Astrocyte (in vitro differentiated cells and primary cell): ENCODE data around the gene PNPLA5. TPM values are rescaled to one million over a fixed set of nuclear protein-coding genes. Genes with fewer than 3 reads are reported as not detected.

ENCODE experiments used
- DNase-seq: peaks from one replicate; pipeline ENCODE4 v3.0.0-alpha.2; 2010; ENCODE audit warnings: low read depth
- FAIRE-seq: peaks from 2 replicates; lab custom pipeline; 2011; peaks lifted over from hg19 to GRCh38; lab: Jason Lieb, UNC
- H2AFZ ChIP-seq: 2 replicates; pipeline ENCODE4 v1.6.0; 2012; ENCODE audit warnings: low read depth, low read length, inconsistent platforms
- H3K27ac ChIP-seq: 2 replicates; pipeline ENCODE4 v1.5.1; 2011; ENCODE audit warnings: low read depth, low read length, inconsistent platforms
- H3K27me3 ChIP-seq: 2 replicates; pipeline ENCODE4 v1.6.0; 2011; ENCODE audit warnings: low read length, inconsistent platforms; ENCODE audit not compliant: insufficient read depth
- H3K36me3 ChIP-seq: 2 replicates; pipeline ENCODE4 v1.5.1; 2011; ENCODE audit warnings: low read length, inconsistent platforms; ENCODE audit not compliant: insufficient read depth
- H3K4me1 ChIP-seq: 2 replicates; pipeline ENCODE4 v1.5.1; 2011; ENCODE audit warnings: low read length, inconsistent platforms; ENCODE audit not compliant: insufficient read depth
- H3K4me2 ChIP-seq: 2 replicates; pipeline ENCODE4 v1.6.0; 2012; ENCODE audit warnings: low read length, inconsistent platforms
- H3K4me3 ChIP-seq: 2 replicates; pipeline ENCODE4 v1.5.1; 2011; ENCODE audit warnings: low read depth, mild to moderate bottlenecking, low read length, inconsistent platforms; ENCODE audit not compliant: insufficient read depth
- H3K79me2 ChIP-seq: 2 replicates; pipeline ENCODE4 v1.6.0; 2012; ENCODE audit warnings: mild to moderate bottlenecking, low read length, inconsistent platforms; ENCODE audit not compliant: insufficient read depth
- H3K9ac ChIP-seq: 2 replicates; pipeline ENCODE4 v1.6.0; 2012; ENCODE audit warnings: mild to moderate bottlenecking, low read length, inconsistent platforms
- H3K9me3 ChIP-seq: 2 replicates; pipeline ENCODE4 v1.5.1; 2012; ENCODE audit warnings: low read depth, mild to moderate bottlenecking, low read length, inconsistent platforms; ENCODE audit not compliant: insufficient read depth
- H4K20me1 ChIP-seq: 2 replicates; pipeline ENCODE4 v1.6.0; 2012; ENCODE audit warnings: low read length, inconsistent platforms; ENCODE audit not compliant: insufficient read depth
- H3K27ac Mint-ChIP-seq: one replicate; pipeline ENCODE4 v1.8.0; 2021; ENCODE audit warnings: mild to moderate bottlenecking, mixed read lengths; ENCODE audit not compliant: unreplicated experiment
- H3K27me3 Mint-ChIP-seq: one replicate; pipeline ENCODE4 v1.8.0; 2021; ENCODE audit warnings: low read depth, mixed read lengths; ENCODE audit not compliant: unreplicated experiment
- H3K36me3 Mint-ChIP-seq: one replicate; pipeline ENCODE4 v1.8.0; 2021; ENCODE audit warnings: low read depth, mixed read lengths; ENCODE audit not compliant: unreplicated experiment
- H3K4me1 Mint-ChIP-seq: one replicate; pipeline ENCODE4 v1.8.0; 2021; ENCODE audit warnings: low read depth, mixed read lengths; ENCODE audit not compliant: unreplicated experiment
- H3K4me3 Mint-ChIP-seq: one replicate; pipeline ENCODE4 v1.8.0; 2021; ENCODE audit warnings: mild to moderate bottlenecking, moderate library complexity, mixed read lengths; ENCODE audit not compliant: unreplicated experiment
- H3K9me3 Mint-ChIP-seq: one replicate; pipeline ENCODE4 v1.8.0; 2021; ENCODE audit warnings: mild to moderate bottlenecking, mixed read lengths; ENCODE audit not compliant: unreplicated experiment
- EZH2 ChIP-seq: IDR thresholded peaks from 2 replicates; pipeline ENCODE4 v1.6.1; 2012; ENCODE audit warnings: mild to moderate bottlenecking, low read length, inconsistent platforms; ENCODE audit not compliant: insufficient read depth
- total RNA-seq: library from RNA; stranded (reverse); gene quantifications from 2 replicates; pipeline ENCODE4 v1.2.1, GENCODE V29; 2021
- TF ChIP-seq, protein P1 (sequence below): IDR thresholded peaks from 2 replicates; pipeline ENCODE4 v1.5.1; 2011; ENCODE audit warnings: low read depth, mild to moderate bottlenecking, inconsistent platforms, low read length, moderate library complexity; ENCODE audit not compliant: insufficient read depth

Gene PNPLA5
- total RNA-seq, 1 donor from 2014 or later, result not detected

DNA sequence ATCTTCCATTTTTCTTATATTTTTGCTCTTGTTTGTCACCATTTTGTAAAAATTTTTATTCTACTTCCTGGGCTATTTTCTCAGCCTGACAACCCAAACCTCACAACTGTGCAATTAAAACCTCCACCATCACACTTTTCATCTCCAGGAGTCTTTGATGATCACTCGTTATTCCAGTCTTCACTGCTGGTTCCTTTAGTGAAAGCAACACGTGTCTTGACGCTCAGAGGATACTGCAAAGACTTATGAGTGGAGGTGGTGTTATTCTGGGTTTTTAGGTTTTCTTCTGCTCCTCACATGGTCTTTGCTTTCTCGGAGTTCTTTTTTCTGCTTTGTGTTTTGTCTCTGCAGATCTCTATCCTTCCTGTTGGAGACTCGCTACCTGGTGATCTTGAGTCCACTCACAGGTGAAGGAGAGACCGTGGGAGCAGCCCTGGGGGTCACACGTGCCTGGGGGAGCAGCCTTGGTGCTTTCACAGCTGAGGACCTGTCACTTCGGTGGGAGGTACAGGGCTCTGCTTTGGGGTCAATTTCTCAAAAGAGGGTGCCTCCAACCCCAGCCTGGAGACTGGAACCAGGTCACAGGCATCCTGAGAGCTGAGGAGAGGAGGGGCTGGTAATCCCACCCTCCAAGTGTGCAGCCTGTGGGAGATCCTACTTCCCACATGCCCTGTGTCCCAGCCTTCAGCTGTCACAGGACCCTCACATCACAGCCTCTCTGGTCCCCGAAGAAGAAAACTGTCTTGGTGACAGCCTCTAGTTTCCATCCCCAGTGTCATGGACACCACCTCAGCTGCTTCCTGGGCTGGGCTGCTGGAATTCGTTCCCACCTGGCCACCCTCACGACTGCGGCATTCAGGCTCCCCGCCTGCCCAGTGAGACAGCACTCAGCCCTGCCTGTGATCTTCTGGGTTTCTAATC is 40.5 kb downstream of the PNPLA5 start:
- Histone ChIP-seq H3K79me2 (no peaks in the 10 kb centered on the region), H4K20me1 (peaks cover 63% of the 10 kb centered on the region), H2AFZ (no peak overlapping the region), H3K4me3 (no peak overlapping the region), H3K27ac (no peak overlapping the region), H3K4me2 (no peak overlapping the region), H3K9me3 (no peaks in the 10 kb centered on the region), H3K4me1 (no peaks in the 10 kb centered on the region), H3K9ac (no peak overlapping the region), H3K36me3 (no peaks in the 10 kb centered on the region), H3K27me3 (peaks cover 4% of the 10 kb centered on the region)
- TF ChIP-seq, protein P1, sequence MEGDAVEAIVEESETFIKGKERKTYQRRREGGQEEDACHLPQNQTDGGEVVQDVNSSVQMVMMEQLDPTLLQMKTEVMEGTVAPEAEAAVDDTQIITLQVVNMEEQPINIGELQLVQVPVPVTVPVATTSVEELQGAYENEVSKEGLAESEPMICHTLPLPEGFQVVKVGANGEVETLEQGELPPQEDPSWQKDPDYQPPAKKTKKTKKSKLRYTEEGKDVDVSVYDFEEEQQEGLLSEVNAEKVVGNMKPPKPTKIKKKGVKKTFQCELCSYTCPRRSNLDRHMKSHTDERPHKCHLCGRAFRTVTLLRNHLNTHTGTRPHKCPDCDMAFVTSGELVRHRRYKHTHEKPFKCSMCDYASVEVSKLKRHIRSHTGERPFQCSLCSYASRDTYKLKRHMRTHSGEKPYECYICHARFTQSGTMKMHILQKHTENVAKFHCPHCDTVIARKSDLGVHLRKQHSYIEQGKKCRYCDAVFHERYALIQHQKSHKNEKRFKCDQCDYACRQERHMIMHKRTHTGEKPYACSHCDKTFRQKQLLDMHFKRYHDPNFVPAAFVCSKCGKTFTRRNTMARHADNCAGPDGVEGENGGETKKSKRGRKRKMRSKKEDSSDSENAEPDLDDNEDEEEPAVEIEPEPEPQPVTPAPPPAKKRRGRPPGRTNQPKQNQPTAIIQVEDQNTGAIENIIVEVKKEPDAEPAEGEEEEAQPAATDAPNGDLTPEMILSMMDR, result no peak
- no peak for TF ChIP-seq EZH2
- peaks cover 2% of the 10 kb centered on the region for H3K4me1 Mint-ChIP-seq
- FAIRE-seq (no peak), DNase-seq (no peak)
- H3K36me3 Mint-ChIP-seq, result peaks cover 3% of the 10 kb centered on the region
- H3K27me3 Mint-ChIP-seq, result peaks cover 16% of the 10 kb centered on the region
- H3K27ac Mint-ChIP-seq, result no peak overlapping the region
- no peaks in the 10 kb centered on the region for H3K9me3 Mint-ChIP-seq
- H3K4me3 Mint-ChIP-seq, result no peak overlapping the region

DNA sequence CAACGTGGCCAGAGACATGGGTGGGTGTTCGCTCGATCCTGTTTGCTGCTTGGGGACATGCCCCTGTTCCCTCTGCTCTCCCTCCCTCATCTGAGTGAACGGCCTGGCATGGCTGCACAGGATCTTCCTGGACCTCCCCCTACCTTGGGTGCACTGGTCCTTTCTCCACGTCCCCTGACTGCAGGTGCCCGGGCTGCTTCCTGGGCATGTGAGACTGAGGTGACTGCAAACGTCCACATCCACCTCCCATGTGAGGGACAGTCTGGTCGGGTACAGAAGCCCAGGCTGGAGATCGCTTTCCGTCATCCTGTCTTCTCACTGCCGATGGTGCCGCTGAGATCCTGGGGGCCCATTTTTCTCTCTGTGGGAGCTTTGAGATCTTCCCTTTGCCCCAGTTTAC is 41.3 kb downstream of the PNPLA5 start:
- H3K4me1 Mint-ChIP-seq, result peaks cover 6% of the 10 kb centered on the region
- no peak for FAIRE-seq
- DNase-seq, result no peak

More for the DNA sequence above, 41.3 kb downstream of the PNPLA5 start:
- peaks cover 2% of the 10 kb centered on the region for H3K36me3 Mint-ChIP-seq
- no peaks in the 10 kb centered on the region for H3K9me3 ChIP-seq
- H3K27me3 ChIP-seq, result peaks cover 4% of the 10 kb centered on the region
- peaks cover 18% of the 10 kb centered on the region for H3K27me3 Mint-ChIP-seq
- H3K36me3 ChIP-seq, result no peaks in the 10 kb centered on the region
- TF ChIP-seq EZH2, result no peak
- TF ChIP-seq, protein P1, result no peak
- H3K4me2 ChIP-seq, result no peak overlapping the region
- H3K4me3 ChIP-seq, result no peak overlapping the region
- H4K20me1 ChIP-seq, result peaks cover 64% of the 10 kb centered on the region
- H3K4me3 Mint-ChIP-seq, result no peak overlapping the region
- no peaks in the 10 kb centered on the region for H3K9me3 Mint-ChIP-seq
- no peaks in the 10 kb centered on the region for H3K4me1 ChIP-seq
- H3K27ac Mint-ChIP-seq, result no peak overlapping the region
- H3K27ac ChIP-seq, result no peak overlapping the region
- H3K9ac ChIP-seq, result no peak overlapping the region
- H3K79me2 ChIP-seq, result no peaks in the 10 kb centered on the region
- no peak overlapping the region for H2AFZ ChIP-seq
